ENCODE results near the gene SERPINI1. TPM values are rescaled to one million over a fixed set of nuclear protein-coding genes. Genes with fewer than 3 reads are reported as not detected.

Gene SERPINI1
- 687 and 886 TPM in 2 replicates for polyA plus RNA-seq

GRCh38 chr3:167735233-167736138 lies at the start of gene SERPINI1:
Gene SERPINI1 (plus strand): TSS chr3:167735721. CDS start chr3:167789129, 53,408 bp downstream.

GRCh38 chr3:167734498-167735232 lies 856 bp upstream of the SERPINI1 start, which contains the start of gene PDCD10:
Gene PDCD10 (minus strand): TSS chr3:167734892. CDS start chr3:167720157, 14,735 bp downstream.

Other genes starting within 250 kb of the SERPINI1 start
- gene WDR49, start 81.8 kb upstream of the SERPINI1 start, polyA plus RNA-seq: 3.2 and 6.9 TPM in 2 replicates
- gene PDCD10, start 829 bp upstream of the SERPINI1 start, polyA plus RNA-seq: 165 and 211 TPM in 2 replicates

Measured in Purkinje cell (primary cell).